Spleen (tissue), 11 donors: ENCODE results near the gene FNBP1L. TPM values are rescaled to one million over a fixed set of nuclear protein-coding genes. Genes with fewer than 3 reads are reported as not detected.

Source experiments
- DNase-seq: peaks from one replicate; pipeline ENCODE4 v3.0.0-alpha.2; 2020
- H3K27ac ChIP-seq, 8 donors: fragments of 200-600 bp; sonication (generic) in 7 of 8; 1 replicate in 4 of 8; 2 replicates in 4 of 8; pipeline versions ENCODE4 v1.5.0 to v1.8.0; 2016 to 2021; ENCODE audit warnings: inconsistent platforms in 4 of 8, mild to moderate bottlenecking in 4 of 8, moderate library complexity in 1 of 8
- H3K27me3 ChIP-seq, 7 donors: fragments of 200-600 bp; sonication (generic) in 6 of 7; replicated peaks in 1 of 7; 1 replicate in 4 of 7; 2 replicates in 3 of 7; pipeline versions ENCODE4 v1.5.0 to v1.8.0; 2016 to 2021; ENCODE audit warnings: inconsistent platforms in 3 of 7, mild to moderate bottlenecking in 1 of 7
- H3K36me3 ChIP-seq, 6 donors: fragments of 200-600 bp; sonication (generic) in 5 of 6; 1 replicate in 4 of 6; 2 replicates in 2 of 6; pipeline versions ENCODE4 v1.5.0 to v1.8.0; 2016 to 2021; ENCODE audit warnings: inconsistent platforms in 2 of 6
- H3K4me1 ChIP-seq, 6 donors: fragments of 200-600 bp; sonication (generic) in 5 of 6; 1 replicate in 3 of 6; 2 replicates in 3 of 6; pipeline versions ENCODE4 v1.5.0 to v1.8.0; 2016 to 2021; ENCODE audit warnings: inconsistent platforms in 3 of 6
- H3K4me3 ChIP-seq, 8 donors: fragments of 200-600 bp; sonication (generic) in 7 of 8; 1 replicate in 4 of 8; 2 replicates in 4 of 8; pipeline versions ENCODE4 v1.5.0 to v1.8.0; 2016 to 2021; ENCODE audit warnings: inconsistent platforms in 4 of 8, mild to moderate bottlenecking in 4 of 8, moderate library complexity in 2 of 8
- H3K9me3 ChIP-seq, 8 donors: fragments of 200-600 bp; sonication (generic) in 7 of 8; 1 replicate in 4 of 8; 2 replicates in 4 of 8; pipeline versions ENCODE4 v1.5.0 to v1.8.0; 2016 to 2021; ENCODE audit warnings: inconsistent platforms in 4 of 8
- CTCF ChIP-seq, 11 experiments: fragments of 200-600 bp in 7 of 11; fragments of 450-650 bp in 4 of 11; sonication (generic) in 4 of 11; IDR thresholded peaks in 8 of 11; conservative IDR thresholded peaks in 3 of 11; 1 replicate in 7 of 11; 2 replicates in 4 of 11; pipeline versions ENCODE4 v1.4.0 to v1.8.0; 2016 to 2021; ENCODE audit warnings: antibody characterized with exemption in 11 of 11, inconsistent platforms in 4 of 11, mild to moderate bottlenecking in 1 of 11
- POLR2A ChIP-seq, 3 donors: fragments of 450-650 bp; IDR thresholded peaks; one replicate each; pipeline ENCODE4 v1.5.1; 2017; ENCODE audit warnings: antibody characterized with exemption in 3 of 3, mild to moderate bottlenecking in 1 of 3
- POLR2AphosphoS5 ChIP-seq, 3 donors: sonication (generic); formaldehyde crosslinking; IDR thresholded peaks; one replicate each; pipeline ENCODE4 v1.5.1; 2017; ENCODE audit warnings: antibody characterized with exemption in 3 of 3
- WGBS, 5 donors: extraction: QIAGEN DNeasy Blood & Tissue Kit in 3 of 5; methylation state at CpG; one replicate each; pipeline versions ENCODE4 v1.1.5 to v1.1.7; 2013 to 2018; 5-methylcytosine and 5-hydroxymethylcytosine counted together
- intact Hi-C: fragments of 100-400 bp; cut with DNase I; formaldehyde crosslinking; loops from one replicate; pipeline ENCODE4 v1.15.0; 2023; ENCODE audit warnings: low total_unique reads
- polyA plus RNA-seq, 3 donors: library from polyadenylated mRNA; stranded (reverse); fragments of 200-250 nt; gene quantifications; one replicate each; pipeline ENCODE4 v1.2.1, GENCODE V29; 2013
- total RNA-seq, 7 donors: library from RNA; depleted of rRNA in 3 of 7; stranded (reverse); fragments of >200 nt in 3 of 7; fragmentation: NEBNext Ultra II Directional in 4 of 7; extraction: Animal tissue kit (Norgen Biotek cat#: 25700) in 4 of 7; gene quantifications; one replicate each; pipeline versions ENCODE4 v1.1.0 to v1.2.1, GENCODE V29; 2016 to 2021
- donor health status: healthy with polysubstance abuse.
- donor health status: DM: no; HTN: no; CAD: no; lungs with moderate emphysema.
- donor health status: DM: no; HTN: no; CAD: no.
- donor health status: Bipolar disorder and iron deficiency.
- donor health status: healthy.
- donor health status: DM: no; HTN: no; CAD: no.
- donor health status: DM: yes; HTN: yes; CAD: no.

FNBP1L gene
- total and polyA plus RNA-seq, 10 donors, result 1.5 to 10.0 (median 5.5) TPM

GRCh38 chr1:93578433-93578830 lies 130.5 kb downstream of the FNBP1L start:
- TF ChIP-seq POLR2A (IDR thresholded peaks at IDR 0.05) (no peak), POLR2AphosphoS5 (IDR thresholded peaks at IDR 0.05) (no peak), CTCF (IDR thresholded peaks at IDR 0.05 in 8 of 11, conservative IDR thresholded peaks at IDR 0.05 in 3 of 11) (no peak)
- intact Hi-C loops, result no loop called here
- peaks cover 0 to 89% (median 20%) of the 10 kb centered on the region in 6 donors for H3K36me3 ChIP-seq
- no peaks in the 10 kb centered on the region for H3K4me1 ChIP-seq
- no peak overlapping the region for H3K27ac ChIP-seq
- no peak overlapping the region for H3K4me3 ChIP-seq
- H3K9me3 ChIP-seq, result no peaks in the 10 kb centered on the region
- WGBS, 5 donors, result 92 to 99% (median 94%) methylated on average over 6 of the region's 6 CpGs
- DNase-seq, result no peak
- H3K27me3 ChIP-seq, result no peaks in the 10 kb centered on the region

DNA sequence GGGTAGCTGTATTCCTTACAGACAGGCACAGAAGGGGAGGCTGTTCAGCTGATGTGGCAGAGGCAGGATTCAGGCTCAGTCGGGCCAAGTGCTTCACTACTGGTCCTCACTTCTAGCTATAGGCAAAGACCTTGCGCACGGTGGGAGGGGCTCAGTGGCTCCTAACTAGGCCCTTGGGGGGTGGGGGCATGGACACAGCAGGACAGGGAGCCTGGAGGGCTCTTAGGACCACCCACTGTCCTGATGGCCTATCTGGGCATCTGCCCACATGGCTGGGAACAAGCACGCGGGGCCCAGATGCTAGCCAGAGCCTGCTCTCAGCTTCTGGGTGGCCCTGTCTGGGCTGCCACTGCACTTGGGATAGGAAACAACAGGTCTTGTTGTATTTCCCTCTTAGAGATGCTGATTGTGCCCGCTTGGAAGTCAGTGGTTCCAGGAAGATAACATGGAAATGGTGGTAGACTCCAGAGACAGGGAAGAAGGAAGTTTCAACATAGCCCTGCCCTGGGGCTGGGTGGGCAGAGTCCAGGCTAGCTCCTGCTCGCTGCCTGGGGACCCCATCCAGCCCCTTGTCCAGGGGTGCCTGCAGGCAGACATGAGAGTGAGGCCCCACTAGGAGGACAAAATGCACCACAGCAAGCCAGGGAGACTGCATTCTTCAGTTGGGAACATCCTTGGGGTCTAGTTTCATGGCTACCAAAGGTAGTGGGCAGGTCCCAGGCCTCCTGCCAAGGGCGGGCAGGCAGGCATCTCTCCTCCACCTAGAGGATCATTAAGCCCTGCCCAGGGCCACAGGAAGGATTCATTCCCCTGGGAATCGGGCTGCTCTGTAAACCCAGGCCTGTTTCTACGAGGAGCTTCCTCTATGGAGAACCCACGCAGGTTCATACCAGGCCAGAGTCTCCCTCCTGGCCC lies 131.2 kb downstream of the FNBP1L start:
- peaks cover 0 to 90% (median 23%) of the 10 kb centered on the region in 6 donors for H3K36me3 ChIP-seq
- H3K4me1 ChIP-seq, result no peaks in the 10 kb centered on the region
- WGBS, 5 donors, result 89 to 96% (median 94%) methylated on average over 10 to 11 of the region's 11 CpGs
- DNase-seq, result no peak
- TF ChIP-seq POLR2AphosphoS5 (IDR thresholded peaks at IDR 0.05) (no peak), POLR2A (IDR thresholded peaks at IDR 0.05) (no peak), CTCF (IDR thresholded peaks at IDR 0.05 in 8 of 11, conservative IDR thresholded peaks at IDR 0.05 in 3 of 11) (no peak)
- no peaks in the 10 kb centered on the region for H3K27me3 ChIP-seq
- H3K9me3 ChIP-seq, result no peaks in the 10 kb centered on the region
- H3K4me3 ChIP-seq, result no peak overlapping the region
- H3K27ac ChIP-seq, result no peak overlapping the region
- intact Hi-C loops, result no loop called here

GRCh38 chr1:93579891-93580290 lies 132.0 kb downstream of the FNBP1L start:
- no peak overlapping the region for H3K4me3 ChIP-seq
- intact Hi-C loops, result no loop called here
- H3K27me3 ChIP-seq, result no peaks in the 10 kb centered on the region
- peaks cover 0 to 90% (median 24%) of the 10 kb centered on the region in 6 donors for H3K36me3 ChIP-seq
- no peaks in the 10 kb centered on the region for H3K4me1 ChIP-seq
- TF ChIP-seq POLR2AphosphoS5 (IDR thresholded peaks at IDR 0.05), result no peak
- no peak for TF ChIP-seq POLR2A (IDR thresholded peaks at IDR 0.05)
- no peak for TF ChIP-seq CTCF (IDR thresholded peaks at IDR 0.05 in 8 of 11, conservative IDR thresholded peaks at IDR 0.05 in 3 of 11)
- WGBS, 5 donors, result 90 to 99% (median 97%) methylated on average over 5 of the region's 5 CpGs
- H3K27ac ChIP-seq, result no peak overlapping the region
- H3K9me3 ChIP-seq, result no peaks in the 10 kb centered on the region
- no peak for DNase-seq
